ENCODE measurements around the gene CFAP20DC. TPM values are rescaled to one million over a fixed set of nuclear protein-coding genes. Genes with fewer than 3 reads are reported as not detected.
"Not testable (repeated sequence)": the region's sequence is repeated elsewhere in the genome, so short reads cannot be mapped to it uniquely, and the experiment has no call there.

CFAP20DC gene
- total and polyA plus RNA-seq, 2 of the 4 experiments (the other 2 are of a cell fraction), result 1.2 to 1.6 TPM

DNA sequence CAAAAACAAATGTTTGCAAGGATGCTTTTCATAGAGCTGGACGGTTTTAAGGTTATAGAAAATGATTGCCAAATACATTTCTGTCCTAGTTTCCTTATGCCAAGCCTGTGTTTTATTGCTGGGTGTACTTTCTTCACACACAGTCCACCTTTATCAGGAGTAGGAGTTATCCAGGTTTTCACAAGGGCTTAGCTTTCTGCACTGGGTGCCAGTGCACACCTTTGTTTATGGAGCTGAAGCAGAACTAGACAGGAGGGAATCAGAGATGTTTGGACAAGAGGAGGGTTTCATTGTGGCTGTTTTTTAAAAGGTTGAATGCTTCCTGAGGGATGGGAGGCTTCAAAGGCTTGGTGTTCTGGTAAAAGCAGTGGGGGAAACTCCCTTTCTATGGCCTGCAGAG is 353.7 kb downstream of the CFAP20DC start:
- DNase-seq (no peak), ATAC-seq (ENCODE audit: low read depth) (no peak)
- no peak overlapping the region for H3K27ac ChIP-seq (ENCODE audit: insufficient read depth, low read length)
- H3K36me3 ChIP-seq (ENCODE audit: control insufficient read depth, insufficient read depth, low read length), result no peaks in the 10 kb centered on the region
- H3K4ac ChIP-seq (ENCODE audit: low read depth, low read length), result no peak overlapping the region
- H3K4me3 ChIP-seq (ENCODE audit: insufficient read depth, low read depth, low read length), result no peak overlapping the region
- no peaks in the 10 kb centered on the region for H4K20me1 ChIP-seq (ENCODE audit: insufficient read depth, low read length)
- no CpG with 5 or more reads among the region's 1 CpG for WGBS, 2 experiments (ENCODE audit: extremely low coverage in 2 of 2, insufficient read length in 1 of 2)
- no peak overlapping the region for H3K14ac ChIP-seq (replicated peaks; ENCODE audit: low read depth, low read length)
- H3K23ac ChIP-seq (ENCODE audit: low read depth, low read length), result no peak overlapping the region
- no peak overlapping the region for H2BK20ac ChIP-seq (ENCODE audit: low read depth, low read length)
- no peaks in the 10 kb centered on the region for H3K79me1 ChIP-seq (ENCODE audit: low read depth in 1 of 2, low read length in 2 of 2)
- no peak overlapping the region for H3K4me2 ChIP-seq (ENCODE audit: low read depth, low read length)
- H3K9ac ChIP-seq (ENCODE audit: low read depth, low read length), result no peak overlapping the region
- no peak overlapping the region for H2AFZ ChIP-seq (replicated peaks; ENCODE audit: low read length, poor library complexity)
- CTCF ChIA-PET, result no interaction called here
- no peak overlapping the region for H2BK120ac ChIP-seq (ENCODE audit: low read depth, low read length)
- H4K5ac ChIP-seq (ENCODE audit: low read depth, low read length), result no peak overlapping the region
- BruUV-seq (replicated peaks), result no TSS peak
- intact Hi-C loops (cut with micrococcal nuclease), result no loop called here
- dilution Hi-C loops (cut with HindIII; ENCODE audit: low sequenced_read_pairs, unreplicated experiment), result no loop called here
- no peaks in the 10 kb centered on the region for H3K27me3 ChIP-seq (ENCODE audit: control insufficient read depth, insufficient read depth, low read length)
- no peak overlapping the region for H4K91ac ChIP-seq (ENCODE audit: insufficient read depth, low read depth, low read length)
- no peaks in the 10 kb centered on the region for H3K9me1 ChIP-seq (ENCODE audit: insufficient read depth, low read length)
- peaks cover under 1% of the 10 kb centered on the region; the same call in 1 of the 2 replicates for H3K9me3 ChIP-seq (ENCODE audit: control insufficient read depth, insufficient read depth, low read length)
- no peak overlapping the region for H3K18ac ChIP-seq (ENCODE audit: low read depth, low read length)
- no peak for TF ChIP-seq BHLHE40 (IDR thresholded peaks at IDR 0.05; ENCODE audit: low read depth, low read length)
- TF ChIP-seq MAZ (IDR thresholded peaks at IDR 0.05; ENCODE audit: borderline replicate concordance, low read depth, low read length), result no peak
- TF ChIP-seq CHD1 (IDR thresholded peaks at IDR 0.05; ENCODE audit: low read depth, low read length), result no peak
- no peak for TF ChIP-seq RAD21 (IDR thresholded peaks at IDR 0.05; ENCODE audit: low read length)
- no peak for TF ChIP-seq USF2 (IDR thresholded peaks at IDR 0.05; ENCODE audit: low read depth, low read length)
- H4K8ac ChIP-seq (ENCODE audit: low read depth in 2 of 2, low read length in 2 of 2), result no peak overlapping the region
- POLR2A ChIA-PET (ENCODE audit: unreplicated experiment), result no interaction called here
- in situ Hi-C loops (cut with MboI; ENCODE audit: low sequenced_read_pairs), result no loop called here
- no peak overlapping the region for H2BK15ac ChIP-seq (ENCODE audit: low read depth, low read length)
- H3K4me1 ChIP-seq (ENCODE audit: control insufficient read depth, insufficient read depth, low read length), result no peaks in the 10 kb centered on the region
- H2AK5ac ChIP-seq (ENCODE audit: low read depth, low read length), result no peak overlapping the region
- H2BK5ac ChIP-seq (ENCODE audit: low read depth, low read length, poor library complexity, severe bottlenecking), result no peak overlapping the region
- no peak overlapping the region for H3K56ac ChIP-seq (ENCODE audit: extremely low read depth, insufficient read depth, low read length)
- H2AK9ac ChIP-seq (replicated peaks; ENCODE audit: low read depth, low read length, poor library complexity), result no peak overlapping the region

- H3K4me1 ChIP-seq (ENCODE audit: control insufficient read depth, insufficient read depth, low read length); ATAC-seq (ENCODE audit: low read depth); H4K20me1 ChIP-seq (ENCODE audit: insufficient read depth, low read length); POLR2A ChIA-PET (ENCODE audit: unreplicated experiment); intact Hi-C loops (cut with micrococcal nuclease); DNase-seq; H3K18ac ChIP-seq (ENCODE audit: low read depth, low read length); H2BK120ac ChIP-seq (ENCODE audit: low read depth, low read length); H3K9ac ChIP-seq (ENCODE audit: low read depth, low read length); H3K4me3 ChIP-seq (ENCODE audit: insufficient read depth, low read depth, low read length); BruUV-seq (replicated peaks); H2BK20ac ChIP-seq (ENCODE audit: low read depth, low read length); H2AFZ ChIP-seq (replicated peaks; ENCODE audit: low read length, poor library complexity); H4K5ac ChIP-seq (ENCODE audit: low read depth, low read length); H3K23ac ChIP-seq (ENCODE audit: low read depth, low read length); H3K56ac ChIP-seq (ENCODE audit: extremely low read depth, insufficient read depth, low read length); H3K27me3 ChIP-seq (ENCODE audit: control insufficient read depth, insufficient read depth, low read length); H3K4me2 ChIP-seq (ENCODE audit: low read depth, low read length); H3K27ac ChIP-seq (ENCODE audit: insufficient read depth, low read length); H3K9me1 ChIP-seq (ENCODE audit: insufficient read depth, low read length); H3K79me1 ChIP-seq (ENCODE audit: low read depth in 1 of 2, low read length in 2 of 2); H4K91ac ChIP-seq (ENCODE audit: insufficient read depth, low read depth, low read length); H4K8ac ChIP-seq (ENCODE audit: low read depth in 2 of 2, low read length in 2 of 2); H3K36me3 ChIP-seq (ENCODE audit: control insufficient read depth, insufficient read depth, low read length); H3K9me3 ChIP-seq (ENCODE audit: control insufficient read depth, insufficient read depth, low read length); H2AK9ac ChIP-seq (replicated peaks; ENCODE audit: low read depth, low read length, poor library complexity); dilution Hi-C loops (cut with HindIII; ENCODE audit: low sequenced_read_pairs, unreplicated experiment); H2AK5ac ChIP-seq (ENCODE audit: low read depth, low read length); in situ Hi-C loops (cut with MboI; ENCODE audit: low sequenced_read_pairs); H3K4ac ChIP-seq (ENCODE audit: low read depth, low read length); H2BK15ac ChIP-seq (ENCODE audit: low read depth, low read length); H3K14ac ChIP-seq (replicated peaks; ENCODE audit: low read depth, low read length); H2BK5ac ChIP-seq (ENCODE audit: low read depth, low read length, poor library complexity, severe bottlenecking); CTCF ChIA-PET: not testable (repeated sequence)
- no CpG with 5 or more reads among the region's 4 CpGs for WGBS, 2 experiments (ENCODE audit: extremely low coverage in 2 of 2, insufficient read length in 1 of 2)
Measured at GRCh38 chr3:58695284-58695683, 354.5 kb downstream of the CFAP20DC start.
